H9 (cell line): Measurements from ENCODE around the gene SPAG7. TPM values are rescaled to one million over a fixed set of nuclear protein-coding genes. Genes with fewer than 3 reads are reported as not detected.

Experiments used
- DNase-seq: peaks from one replicate; pipeline ENCODE4 v3.0.0-alpha.2; 2017
- H2AFZ ChIP-seq: one replicate; pipeline ENCODE4 v1.6.1; 2013; ENCODE audit warnings: mild to moderate bottlenecking, low read length, control low read depth, moderate library complexity
- H2AK5ac ChIP-seq: 2 replicates; pipeline ENCODE4 v1.6.1; 2013; ENCODE audit warnings: low read length, control low read depth, mixed read lengths; ENCODE audit not compliant: insufficient read length
- H2BK120ac ChIP-seq: one replicate; pipeline ENCODE4 v1.6.1; 2013; ENCODE audit warnings: low read depth, mild to moderate bottlenecking, low read length, control low read depth, inconsistent platforms; ENCODE audit not compliant: poor library complexity, severe bottlenecking
- H2BK12ac ChIP-seq: 2 replicates; pipeline ENCODE4 v1.6.1; 2013; ENCODE audit warnings: low read length, control low read depth, mixed read lengths, low read depth; ENCODE audit not compliant: insufficient read length
- H2BK15ac ChIP-seq: 2 replicates; pipeline ENCODE4 v1.6.1; 2013; ENCODE audit warnings: low read depth, low read length, control low read depth
- H2BK20ac ChIP-seq: one replicate; pipeline ENCODE4 v1.6.1; 2013; ENCODE audit warnings: low read depth, mild to moderate bottlenecking, low read length, control low read depth, inconsistent platforms; ENCODE audit not compliant: poor library complexity, severe bottlenecking
- H2BK5ac ChIP-seq: 2 replicates; pipeline ENCODE4 v1.6.1; 2013; ENCODE audit warnings: low read length, control low read depth, mixed read lengths; ENCODE audit not compliant: insufficient read length
- H3K14ac ChIP-seq: 2 replicates; pipeline ENCODE4 v1.6.1; 2013; ENCODE audit warnings: low read length, control low read depth; ENCODE audit not compliant: insufficient read depth
- H3K18ac ChIP-seq: 2 replicates; pipeline ENCODE4 v1.6.1; 2013; ENCODE audit warnings: low read depth, mild to moderate bottlenecking, mixed read lengths, low read length, control low read depth; ENCODE audit not compliant: insufficient read length
- H3K23ac ChIP-seq: 2 replicates; pipeline ENCODE4 v1.6.1; 2013; ENCODE audit warnings: low read length, control low read depth, mixed read lengths, low read depth; ENCODE audit not compliant: insufficient read length
- H3K23me2 ChIP-seq: 2 replicates; pipeline ENCODE4 v1.6.1; 2013; ENCODE audit warnings: low read depth, mild to moderate bottlenecking, mixed read lengths, low read length, control low read depth; ENCODE audit not compliant: insufficient read length, poor library complexity, severe bottlenecking
- H3K27ac ChIP-seq: 2 replicates; pipeline ENCODE4 v1.5.1; 2013; ENCODE audit warnings: low read length, control low read depth, mixed read lengths, low read depth; ENCODE audit not compliant: insufficient read length
- H3K27me3 ChIP-seq: 2 replicates; pipeline ENCODE4 v1.6.1; 2013; ENCODE audit warnings: low read length, control low read depth, inconsistent platforms; ENCODE audit not compliant: insufficient read depth
- H3K4ac ChIP-seq: 2 replicates; pipeline ENCODE4 v1.6.1; 2013; ENCODE audit warnings: low read depth, mild to moderate bottlenecking, control low read depth, inconsistent platforms, low read length, moderate library complexity
- H3K4me1 ChIP-seq: 2 replicates; pipeline ENCODE4 v1.6.1; 2013; ENCODE audit warnings: low read length, control low read depth, inconsistent platforms; ENCODE audit not compliant: insufficient read depth
- H3K4me2 ChIP-seq: 2 replicates; pipeline ENCODE4 v1.6.1; 2013; ENCODE audit warnings: low read length, control low read depth, mixed read lengths; ENCODE audit not compliant: insufficient read length, insufficient read depth
- H3K56ac ChIP-seq: 2 replicates; pipeline ENCODE4 v1.6.1; 2013; ENCODE audit warnings: low read depth, mild to moderate bottlenecking, mixed read lengths, low read length, control low read depth; ENCODE audit not compliant: insufficient read length
- H3K79me1 ChIP-seq: 2 replicates; pipeline ENCODE4 v1.6.1; 2013; ENCODE audit warnings: low read depth, mild to moderate bottlenecking, moderate library complexity, low read length, control low read depth, inconsistent platforms; ENCODE audit not compliant: insufficient read depth, poor library complexity, severe bottlenecking
- H3K79me2 ChIP-seq: 2 replicates; pipeline ENCODE4 v1.6.1; 2013; ENCODE audit warnings: low read length, control low read depth, inconsistent platforms; ENCODE audit not compliant: insufficient read depth
- H3K9ac ChIP-seq: 2 replicates; pipeline ENCODE4 v1.6.1; 2013; ENCODE audit warnings: low read length, control low read depth, mixed read lengths; ENCODE audit not compliant: insufficient read length; ENCODE audit errors: extremely low read depth
- H3K9me3 ChIP-seq: one replicate; pipeline ENCODE4 v1.6.1; 2013; ENCODE audit warnings: low read depth, low read length, inconsistent platforms; ENCODE audit not compliant: control insufficient read depth
- H3T11ph ChIP-seq: one replicate; pipeline ENCODE4 v1.6.1; 2013; ENCODE audit warnings: mild to moderate bottlenecking, low read length, control low read depth, inconsistent platforms
- H4K20me1 ChIP-seq: one replicate; pipeline ENCODE4 v1.6.1; 2013; ENCODE audit not compliant: control insufficient read depth, insufficient read length, insufficient read depth
- H4K5ac ChIP-seq: 2 replicates; pipeline ENCODE4 v1.6.1; 2013; ENCODE audit warnings: low read depth, mild to moderate bottlenecking, mixed read lengths, low read length, control low read depth; ENCODE audit not compliant: insufficient read length
- H4K8ac ChIP-seq: replicated peaks from 2 replicates; pipeline ENCODE4 v1.6.1; 2013; ENCODE audit warnings: low read length, control low read depth, mixed read lengths, low read depth; ENCODE audit not compliant: insufficient read length
- H4K91ac ChIP-seq: 2 replicates; pipeline ENCODE4 v1.6.1; 2013; ENCODE audit warnings: low read depth, mild to moderate bottlenecking, moderate library complexity, mixed read lengths, low read length, control low read depth; ENCODE audit not compliant: insufficient read length
- H3K27ac Mint-ChIP-seq, 3 experiments: 2 replicates in 2 of 3; 3 replicates in 1 of 3; pipeline ENCODE4 v1.8.0; 2020 to 2021; ENCODE audit warnings: mixed read lengths in 3 of 3, mild to moderate bottlenecking in 1 of 3, moderate library complexity in 1 of 3
- H3K27me3 Mint-ChIP-seq: 2 replicates; pipeline ENCODE4 v1.8.0; 2021; ENCODE audit warnings: low read depth, mild to moderate bottlenecking, moderate library complexity, mixed read lengths
- H3K36me3 Mint-ChIP-seq, 3 experiments: 2 replicates in 2 of 3; 3 replicates in 1 of 3; pipeline ENCODE4 v1.8.0; 2020 to 2021; ENCODE audit warnings: low read depth in 3 of 3, mixed read lengths in 3 of 3; ENCODE audit not compliant: insufficient read depth in 1 of 3
- H3K4me1 Mint-ChIP-seq, 2 experiments: 2 replicates each; pipeline ENCODE4 v1.8.0; 2020; ENCODE audit warnings: mixed read lengths in 2 of 2
- H3K4me3 Mint-ChIP-seq, 2 experiments: 2 replicates in 1 of 2; 3 replicates in 1 of 2; pipeline ENCODE4 v1.8.0; 2020 to 2021; ENCODE audit warnings: mild to moderate bottlenecking in 2 of 2, mixed read lengths in 2 of 2, moderate library complexity in 1 of 2
- H3K9me3 Mint-ChIP-seq, 2 experiments: 2 replicates in 1 of 2; 3 replicates in 1 of 2; pipeline ENCODE4 v1.8.0; 2020; ENCODE audit warnings: mild to moderate bottlenecking in 2 of 2, mixed read lengths in 2 of 2, moderate library complexity in 1 of 2
- CTCF ChIP-seq: fragments of 200-600 bp; sonication (generic); conservative IDR thresholded peaks from 3 replicates; pipeline ENCODE4 v1.8.0; 2021; ENCODE audit warnings: antibody characterized with exemption, mild to moderate bottlenecking
- WGBS: extraction: QIAGEN DNeasy Blood & Tissue Kit; methylation state at CpG from one replicate; pipeline ENCODE4 v1.1.7; 2013; ENCODE audit warnings: missing lambda C conversion rate, low lambda C conversion rate, mixed read lengths; ENCODE audit not compliant: insufficient read length; ENCODE audit errors: extremely low coverage; 5-methylcytosine and 5-hydroxymethylcytosine counted together
- total RNA-seq: library from RNA; stranded (reverse); gene quantifications from 2 replicates; pipeline ENCODE4 v1.2.1, GENCODE V29; 2021

SPAG7 gene
- total RNA-seq, 1 experiment from 2014 or later, result 102 TPM

- no CpG with 5 or more reads among the region's 14 CpGs for WGBS
Observed at GRCh38 chr17:4998732-4999429, 31.3 kb upstream of the SPAG7 start.

More at GRCh38 chr17:4998732-4999429, 31.3 kb upstream of the SPAG7 start:
- H3K56ac ChIP-seq, result no peak overlapping the region
- peaks cover 4% of the 10 kb centered on the region; the same call in 1 of the 2 replicates for H3K79me2 ChIP-seq
- H2AK5ac ChIP-seq, result no peak overlapping the region
- no peak overlapping the region for H2BK15ac ChIP-seq
- H2BK12ac ChIP-seq, result no peak overlapping the region
- H2BK5ac ChIP-seq, result no peak overlapping the region
- H2AFZ ChIP-seq, result no peak overlapping the region
- H3K23ac ChIP-seq, result no peak overlapping the region
- H3K4me1 Mint-ChIP-seq, result peaks cover 12 to 20% of the 10 kb centered on the region in 2 experiments
- H3T11ph ChIP-seq, result no peak overlapping the region
- H4K91ac ChIP-seq, result no peak overlapping the region
- peak overlapping the region in 1 of 3 experiments; percentile 35; a peak in 2 of 7 replicates for H3K27ac Mint-ChIP-seq
- peaks cover 8% of the 10 kb centered on the region for H3K79me1 ChIP-seq
- H4K20me1 ChIP-seq, result no peaks in the 10 kb centered on the region
- H3K4ac ChIP-seq, result no peak overlapping the region
- peak overlapping the region; percentile 45; the same call in 1 of the 2 replicates for H3K14ac ChIP-seq
- no peaks in the 10 kb centered on the region for H3K9me3 ChIP-seq
- no peak overlapping the region for H2BK120ac ChIP-seq
- H3K27me3 Mint-ChIP-seq, result peaks cover 26% of the 10 kb centered on the region
- TF ChIP-seq CTCF, result no peak
- peaks cover 14% of the 10 kb centered on the region for H3K23me2 ChIP-seq
- peaks cover 22 to 35% (median 35%) of the 10 kb centered on the region in 3 experiments for H3K36me3 Mint-ChIP-seq
- H3K4me3 Mint-ChIP-seq, result peak overlapping the region; percentile 88 to 92
- H3K4me2 ChIP-seq, result peak overlapping the region; percentile 95
- H2BK20ac ChIP-seq, result no peak overlapping the region
- H3K27ac ChIP-seq, result no peak overlapping the region
- H3K18ac ChIP-seq, result no peak overlapping the region
- no peaks in the 10 kb centered on the region; the same call in 1 of the 2 replicates for H3K27me3 ChIP-seq
- H3K9ac ChIP-seq, result peak overlapping the region; percentile 48
- H3K4me1 ChIP-seq, result peaks cover 2% of the 10 kb centered on the region
- H4K8ac ChIP-seq, result no peak overlapping the region
- no peaks in the 10 kb centered on the region for H3K9me3 Mint-ChIP-seq
- no peak overlapping the region for H4K5ac ChIP-seq
- no peak for DNase-seq
